ENCODE measurements around the gene STAT4. TPM values are rescaled to one million over a fixed set of nuclear protein-coding genes. Genes with fewer than 3 reads are reported as not detected.

Gene STAT4
- total RNA-seq, 1 experiment from 2014 or later, result 0.44 TPM

DNA sequence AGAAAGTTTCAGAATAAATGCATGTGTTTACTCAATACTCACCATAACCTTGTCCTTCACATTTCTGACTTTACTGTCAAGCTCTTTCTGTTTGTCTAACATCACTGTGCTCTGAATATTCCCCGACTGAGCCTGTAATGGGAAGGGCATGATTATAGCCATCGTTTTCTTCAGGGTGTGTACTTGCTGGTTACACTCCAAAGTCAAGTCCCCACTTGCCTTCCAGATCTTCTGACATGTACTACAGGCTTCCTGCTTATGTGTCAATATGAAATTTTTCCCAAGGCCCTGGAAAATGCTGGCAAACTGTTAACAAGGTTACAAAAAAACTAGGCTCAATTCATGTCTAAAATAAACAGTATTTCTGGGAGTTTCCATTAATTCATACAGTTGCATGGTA is 149.8 kb downstream of the STAT4 start (continued):
- TF ChIP-seq, protein P1, sequence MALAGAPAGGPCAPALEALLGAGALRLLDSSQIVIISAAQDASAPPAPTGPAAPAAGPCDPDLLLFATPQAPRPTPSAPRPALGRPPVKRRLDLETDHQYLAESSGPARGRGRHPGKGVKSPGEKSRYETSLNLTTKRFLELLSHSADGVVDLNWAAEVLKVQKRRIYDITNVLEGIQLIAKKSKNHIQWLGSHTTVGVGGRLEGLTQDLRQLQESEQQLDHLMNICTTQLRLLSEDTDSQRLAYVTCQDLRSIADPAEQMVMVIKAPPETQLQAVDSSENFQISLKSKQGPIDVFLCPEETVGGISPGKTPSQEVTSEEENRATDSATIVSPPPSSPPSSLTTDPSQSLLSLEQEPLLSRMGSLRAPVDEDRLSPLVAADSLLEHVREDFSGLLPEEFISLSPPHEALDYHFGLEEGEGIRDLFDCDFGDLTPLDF (CRISPR knock-in tag; IDR thresholded peaks at IDR 0.05), result no peak
- no peak for TF ChIP-seq ATF1 (CRISPR knock-in tag; IDR thresholded peaks at IDR 0.05)
- TF ChIP-seq ZNF317 (CRISPR knock-in tag; IDR thresholded peaks at IDR 0.05; ENCODE audit: borderline replicate concordance, low read depth), result no peak
- TF ChIP-seq, protein P2, sequence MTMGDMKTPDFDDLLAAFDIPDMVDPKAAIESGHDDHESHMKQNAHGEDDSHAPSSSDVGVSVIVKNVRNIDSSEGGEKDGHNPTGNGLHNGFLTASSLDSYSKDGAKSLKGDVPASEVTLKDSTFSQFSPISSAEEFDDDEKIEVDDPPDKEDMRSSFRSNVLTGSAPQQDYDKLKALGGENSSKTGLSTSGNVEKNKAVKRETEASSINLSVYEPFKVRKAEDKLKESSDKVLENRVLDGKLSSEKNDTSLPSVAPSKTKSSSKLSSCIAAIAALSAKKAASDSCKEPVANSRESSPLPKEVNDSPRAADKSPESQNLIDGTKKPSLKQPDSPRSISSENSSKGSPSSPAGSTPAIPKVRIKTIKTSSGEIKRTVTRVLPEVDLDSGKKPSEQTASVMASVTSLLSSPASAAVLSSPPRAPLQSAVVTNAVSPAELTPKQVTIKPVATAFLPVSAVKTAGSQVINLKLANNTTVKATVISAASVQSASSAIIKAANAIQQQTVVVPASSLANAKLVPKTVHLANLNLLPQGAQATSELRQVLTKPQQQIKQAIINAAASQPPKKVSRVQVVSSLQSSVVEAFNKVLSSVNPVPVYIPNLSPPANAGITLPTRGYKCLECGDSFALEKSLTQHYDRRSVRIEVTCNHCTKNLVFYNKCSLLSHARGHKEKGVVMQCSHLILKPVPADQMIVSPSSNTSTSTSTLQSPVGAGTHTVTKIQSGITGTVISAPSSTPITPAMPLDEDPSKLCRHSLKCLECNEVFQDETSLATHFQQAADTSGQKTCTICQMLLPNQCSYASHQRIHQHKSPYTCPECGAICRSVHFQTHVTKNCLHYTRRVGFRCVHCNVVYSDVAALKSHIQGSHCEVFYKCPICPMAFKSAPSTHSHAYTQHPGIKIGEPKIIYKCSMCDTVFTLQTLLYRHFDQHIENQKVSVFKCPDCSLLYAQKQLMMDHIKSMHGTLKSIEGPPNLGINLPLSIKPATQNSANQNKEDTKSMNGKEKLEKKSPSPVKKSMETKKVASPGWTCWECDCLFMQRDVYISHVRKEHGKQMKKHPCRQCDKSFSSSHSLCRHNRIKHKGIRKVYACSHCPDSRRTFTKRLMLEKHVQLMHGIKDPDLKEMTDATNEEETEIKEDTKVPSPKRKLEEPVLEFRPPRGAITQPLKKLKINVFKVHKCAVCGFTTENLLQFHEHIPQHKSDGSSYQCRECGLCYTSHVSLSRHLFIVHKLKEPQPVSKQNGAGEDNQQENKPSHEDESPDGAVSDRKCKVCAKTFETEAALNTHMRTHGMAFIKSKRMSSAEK (CRISPR knock-in tag; IDR thresholded peaks at IDR 0.05; ENCODE audit: borderline replicate concordance), result no peak
- TF ChIP-seq IRF2 (CRISPR knock-in tag; IDR thresholded peaks at IDR 0.05; ENCODE audit: borderline replicate concordance, low read depth), result no peak
- TF ChIP-seq, protein P3, sequence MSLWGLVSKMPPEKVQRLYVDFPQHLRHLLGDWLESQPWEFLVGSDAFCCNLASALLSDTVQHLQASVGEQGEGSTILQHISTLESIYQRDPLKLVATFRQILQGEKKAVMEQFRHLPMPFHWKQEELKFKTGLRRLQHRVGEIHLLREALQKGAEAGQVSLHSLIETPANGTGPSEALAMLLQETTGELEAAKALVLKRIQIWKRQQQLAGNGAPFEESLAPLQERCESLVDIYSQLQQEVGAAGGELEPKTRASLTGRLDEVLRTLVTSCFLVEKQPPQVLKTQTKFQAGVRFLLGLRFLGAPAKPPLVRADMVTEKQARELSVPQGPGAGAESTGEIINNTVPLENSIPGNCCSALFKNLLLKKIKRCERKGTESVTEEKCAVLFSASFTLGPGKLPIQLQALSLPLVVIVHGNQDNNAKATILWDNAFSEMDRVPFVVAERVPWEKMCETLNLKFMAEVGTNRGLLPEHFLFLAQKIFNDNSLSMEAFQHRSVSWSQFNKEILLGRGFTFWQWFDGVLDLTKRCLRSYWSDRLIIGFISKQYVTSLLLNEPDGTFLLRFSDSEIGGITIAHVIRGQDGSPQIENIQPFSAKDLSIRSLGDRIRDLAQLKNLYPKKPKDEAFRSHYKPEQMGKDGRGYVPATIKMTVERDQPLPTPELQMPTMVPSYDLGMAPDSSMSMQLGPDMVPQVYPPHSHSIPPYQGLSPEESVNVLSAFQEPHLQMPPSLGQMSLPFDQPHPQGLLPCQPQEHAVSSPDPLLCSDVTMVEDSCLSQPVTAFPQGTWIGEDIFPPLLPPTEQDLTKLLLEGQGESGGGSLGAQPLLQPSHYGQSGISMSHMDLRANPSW (CRISPR knock-in tag; conservative IDR thresholded peaks at IDR 0.05; ENCODE audit: low read depth), result no peak
- no peak for TF ChIP-seq ZNF219 (CRISPR knock-in tag; IDR thresholded peaks at IDR 0.05; ENCODE audit: borderline replicate concordance)
- no peak for TF ChIP-seq TP53 (CRISPR knock-in tag; IDR thresholded peaks at IDR 0.05)

DNA sequence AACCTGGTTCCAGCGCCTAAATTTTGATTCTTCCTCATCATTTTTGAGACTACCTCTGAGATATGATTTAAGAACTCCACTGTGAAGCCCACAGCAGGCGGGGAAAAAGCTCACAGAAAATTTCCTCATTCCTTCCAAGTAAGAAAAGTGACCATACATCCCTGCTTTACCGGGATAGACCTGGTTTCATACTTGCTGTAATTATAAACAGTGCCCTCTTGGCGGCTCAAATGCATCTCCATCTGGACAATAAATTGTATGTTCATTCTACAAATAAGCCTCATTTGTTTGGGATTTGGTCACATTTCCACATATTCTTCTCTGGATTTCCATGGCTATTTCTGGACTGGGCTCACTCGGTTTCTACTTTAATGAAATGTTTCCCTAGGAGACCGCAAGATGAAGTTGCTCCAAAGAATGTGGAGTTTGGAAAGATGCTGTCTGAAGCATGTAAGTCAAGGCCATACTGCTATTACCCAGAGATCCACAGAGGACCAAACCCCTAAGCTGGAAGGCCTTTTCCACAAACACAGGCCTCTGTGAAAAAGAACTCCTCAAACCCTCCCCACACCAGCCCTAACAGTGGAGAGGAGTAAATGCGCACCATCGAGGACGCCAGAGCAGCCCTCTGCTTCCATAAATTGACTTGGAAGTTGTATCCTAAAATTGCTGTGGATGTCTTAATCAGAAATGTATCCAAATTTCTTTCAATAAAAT is 150.7 kb downstream of the STAT4 start:
- Mint-ChIP-seq H3K4me3 (no peak overlapping the region), H3K36me3 (peaks cover 85% of the 10 kb centered on the region), H3K27me3 (ENCODE audit: low read depth) (no peaks in the 10 kb centered on the region), H3K4me1 (no peaks in the 10 kb centered on the region), H3K27ac (no peak overlapping the region), H3K9me3 (no peaks in the 10 kb centered on the region)
- TF ChIP-seq, protein P4, sequence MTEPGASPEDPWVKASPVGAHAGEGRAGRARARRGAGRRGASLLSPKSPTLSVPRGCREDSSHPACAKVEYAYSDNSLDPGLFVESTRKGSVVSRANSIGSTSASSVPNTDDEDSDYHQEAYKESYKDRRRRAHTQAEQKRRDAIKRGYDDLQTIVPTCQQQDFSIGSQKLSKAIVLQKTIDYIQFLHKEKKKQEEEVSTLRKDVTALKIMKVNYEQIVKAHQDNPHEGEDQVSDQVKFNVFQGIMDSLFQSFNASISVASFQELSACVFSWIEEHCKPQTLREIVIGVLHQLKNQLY (CRISPR knock-in tag; IDR thresholded peaks at IDR 0.05), result no peak
- TF ChIP-seq KAT7 (CRISPR knock-in tag; IDR thresholded peaks at IDR 0.05; ENCODE audit: borderline replicate concordance) (no peak), SOX15 (CRISPR knock-in tag; IDR thresholded peaks at IDR 0.05) (no peak), SP1 (CRISPR knock-in tag; conservative IDR thresholded peaks at IDR 0.05) (no peak), ZNF671 (CRISPR knock-in tag; IDR thresholded peaks at IDR 0.05) (no peak), ATF1 (CRISPR knock-in tag; IDR thresholded peaks at IDR 0.05) (no peak), OVOL2 (CRISPR knock-in tag; IDR thresholded peaks at IDR 0.05; ENCODE audit: borderline replicate concordance) (no peak), ZBTB21 (CRISPR knock-in tag; IDR thresholded peaks at IDR 0.05; ENCODE audit: borderline replicate concordance) (no peak), NFYB (CRISPR knock-in tag; conservative IDR thresholded peaks at IDR 0.05; ENCODE audit: low read depth) (no peak)
- TF ChIP-seq, protein P5, sequence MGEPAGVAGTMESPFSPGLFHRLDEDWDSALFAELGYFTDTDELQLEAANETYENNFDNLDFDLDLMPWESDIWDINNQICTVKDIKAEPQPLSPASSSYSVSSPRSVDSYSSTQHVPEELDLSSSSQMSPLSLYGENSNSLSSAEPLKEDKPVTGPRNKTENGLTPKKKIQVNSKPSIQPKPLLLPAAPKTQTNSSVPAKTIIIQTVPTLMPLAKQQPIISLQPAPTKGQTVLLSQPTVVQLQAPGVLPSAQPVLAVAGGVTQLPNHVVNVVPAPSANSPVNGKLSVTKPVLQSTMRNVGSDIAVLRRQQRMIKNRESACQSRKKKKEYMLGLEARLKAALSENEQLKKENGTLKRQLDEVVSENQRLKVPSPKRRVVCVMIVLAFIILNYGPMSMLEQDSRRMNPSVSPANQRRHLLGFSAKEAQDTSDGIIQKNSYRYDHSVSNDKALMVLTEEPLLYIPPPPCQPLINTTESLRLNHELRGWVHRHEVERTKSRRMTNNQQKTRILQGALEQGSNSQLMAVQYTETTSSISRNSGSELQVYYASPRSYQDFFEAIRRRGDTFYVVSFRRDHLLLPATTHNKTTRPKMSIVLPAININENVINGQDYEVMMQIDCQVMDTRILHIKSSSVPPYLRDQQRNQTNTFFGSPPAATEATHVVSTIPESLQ (CRISPR knock-in tag; IDR thresholded peaks at IDR 0.05), result no peak
- TF ChIP-seq, protein P6, sequence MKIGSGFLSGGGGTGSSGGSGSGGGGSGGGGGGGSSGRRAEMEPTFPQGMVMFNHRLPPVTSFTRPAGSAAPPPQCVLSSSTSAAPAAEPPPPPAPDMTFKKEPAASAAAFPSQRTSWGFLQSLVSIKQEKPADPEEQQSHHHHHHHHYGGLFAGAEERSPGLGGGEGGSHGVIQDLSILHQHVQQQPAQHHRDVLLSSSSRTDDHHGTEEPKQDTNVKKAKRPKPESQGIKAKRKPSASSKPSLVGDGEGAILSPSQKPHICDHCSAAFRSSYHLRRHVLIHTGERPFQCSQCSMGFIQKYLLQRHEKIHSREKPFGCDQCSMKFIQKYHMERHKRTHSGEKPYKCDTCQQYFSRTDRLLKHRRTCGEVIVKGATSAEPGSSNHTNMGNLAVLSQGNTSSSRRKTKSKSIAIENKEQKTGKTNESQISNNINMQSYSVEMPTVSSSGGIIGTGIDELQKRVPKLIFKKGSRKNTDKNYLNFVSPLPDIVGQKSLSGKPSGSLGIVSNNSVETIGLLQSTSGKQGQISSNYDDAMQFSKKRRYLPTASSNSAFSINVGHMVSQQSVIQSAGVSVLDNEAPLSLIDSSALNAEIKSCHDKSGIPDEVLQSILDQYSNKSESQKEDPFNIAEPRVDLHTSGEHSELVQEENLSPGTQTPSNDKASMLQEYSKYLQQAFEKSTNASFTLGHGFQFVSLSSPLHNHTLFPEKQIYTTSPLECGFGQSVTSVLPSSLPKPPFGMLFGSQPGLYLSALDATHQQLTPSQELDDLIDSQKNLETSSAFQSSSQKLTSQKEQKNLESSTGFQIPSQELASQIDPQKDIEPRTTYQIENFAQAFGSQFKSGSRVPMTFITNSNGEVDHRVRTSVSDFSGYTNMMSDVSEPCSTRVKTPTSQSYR (CRISPR knock-in tag; IDR thresholded peaks at IDR 0.05), result no peak
- TF ChIP-seq, protein P7, sequence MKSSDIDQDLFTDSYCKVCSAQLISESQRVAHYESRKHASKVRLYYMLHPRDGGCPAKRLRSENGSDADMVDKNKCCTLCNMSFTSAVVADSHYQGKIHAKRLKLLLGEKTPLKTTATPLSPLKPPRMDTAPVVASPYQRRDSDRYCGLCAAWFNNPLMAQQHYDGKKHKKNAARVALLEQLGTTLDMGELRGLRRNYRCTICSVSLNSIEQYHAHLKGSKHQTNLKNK (CRISPR knock-in tag; IDR thresholded peaks at IDR 0.05), result no peak
- ATAC-seq, result no peak
- ChIA-PET CTCF (no interaction called here), POLR2A (no interaction called here)
- DNase-seq (ENCODE audit: low spot score), result no peak
